Measurements from ENCODE around the gene ST6GAL1.

ST6GAL1 gene

DNA sequence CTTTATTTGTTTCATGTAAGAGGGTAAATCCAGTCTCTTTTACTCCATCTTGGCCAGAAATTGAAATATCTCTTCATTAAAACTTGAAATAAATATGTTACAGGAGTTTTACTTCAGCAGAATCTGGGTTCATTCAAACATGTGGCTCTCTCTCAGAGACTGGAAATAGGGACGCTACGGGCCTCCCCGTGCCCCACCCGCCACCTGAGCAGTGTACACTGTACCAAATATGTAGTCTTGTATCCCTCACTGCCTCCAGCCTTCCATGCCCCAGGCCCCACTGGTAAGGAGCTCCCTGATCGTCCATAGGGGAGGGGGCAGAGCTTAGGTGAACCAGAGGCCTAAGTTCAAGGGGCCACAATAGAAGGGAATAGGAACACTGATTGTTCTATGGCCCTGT, 172.9 kb downstream of the ST6GAL1 start:
- H3K4me1 ChIP-seq (ENCODE audit: control insufficient read depth in 1 of 2, insufficient read depth in 2 of 2, low read length in 2 of 2), result peaks cover 0 to 4% of the 10 kb centered on the region in 2 experiments
- no peaks in the 10 kb centered on the region for H3K36me3 ChIP-seq (ENCODE audit: control insufficient read depth in 1 of 2, insufficient read depth in 2 of 2, low read length in 2 of 2)
- H3K9ac ChIP-seq (ENCODE audit: low read length), result no peak overlapping the region
- H3K4me3 ChIP-seq (ENCODE audit: low read depth, low read length), result no peak overlapping the region
- no peak overlapping the region for H2BK12ac ChIP-seq (ENCODE audit: low read length)
- H4K12ac ChIP-seq (ENCODE audit: low read depth, low read length), result no peak overlapping the region
- no peak overlapping the region for H4K8ac ChIP-seq (ENCODE audit: low read depth, low read length)
- no peak overlapping the region for H4K91ac ChIP-seq (ENCODE audit: low read depth, low read length)
- H3K27ac ChIP-seq (ENCODE audit: low read depth, low read length), result no peak overlapping the region
- no peaks in the 10 kb centered on the region for H3K79me1 ChIP-seq (ENCODE audit: low read length)
- no peak overlapping the region for H3K4me2 ChIP-seq (ENCODE audit: low read length)
- H3K14ac ChIP-seq (ENCODE audit: low read length), result no peak overlapping the region
- H3K18ac ChIP-seq (ENCODE audit: low read length), result no peak overlapping the region
- DNase-seq, result no peak
- no peak overlapping the region for H2AFZ ChIP-seq (ENCODE audit: insufficient read depth, low read length, poor library complexity)
- H2BK120ac ChIP-seq (ENCODE audit: insufficient read depth, low read length, poor library complexity), result no peak overlapping the region
- no peaks in the 10 kb centered on the region for H3K27me3 ChIP-seq (ENCODE audit: insufficient read depth, low read length)
- no CpG with 5 or more reads among the region's 5 CpGs for WGBS (ENCODE audit: extremely low coverage, insufficient coverage, insufficient read length)
- no peak overlapping the region for H2BK5ac ChIP-seq (ENCODE audit: low read depth, low read length, poor library complexity)
- no peak overlapping the region for H2AK5ac ChIP-seq (ENCODE audit: low read length)
- H3K4ac ChIP-seq (ENCODE audit: low read depth, low read length), result no peak overlapping the region
- H3K79me2 ChIP-seq (ENCODE audit: control insufficient read depth, insufficient read depth, low read length, poor library complexity), result no peaks in the 10 kb centered on the region
- H3K23ac ChIP-seq (ENCODE audit: low read length), result no peak overlapping the region
- H3K9me3 ChIP-seq (ENCODE audit: insufficient read depth, low read depth, low read length), result no peaks in the 10 kb centered on the region

DNA sequence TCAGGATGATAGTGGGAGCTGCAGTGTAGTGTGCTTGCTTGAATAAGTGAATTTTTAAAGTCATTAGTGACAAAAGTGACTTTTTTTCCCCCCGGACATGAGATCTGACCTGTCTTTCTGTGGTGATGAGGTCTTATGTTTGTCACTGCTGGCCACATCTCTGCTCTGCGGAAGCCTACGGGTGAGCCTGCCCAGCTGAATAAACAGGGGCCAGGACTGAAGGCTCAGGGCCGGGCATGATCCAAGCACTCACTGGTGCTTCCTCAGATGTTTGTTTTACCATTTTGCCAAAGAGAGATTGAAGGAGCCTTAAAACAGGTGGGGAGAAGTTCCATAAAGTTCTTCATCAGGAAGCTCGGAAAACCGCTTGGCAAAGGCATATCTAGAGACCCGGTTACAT, 174.0 kb downstream of the ST6GAL1 start:
- Histone ChIP-seq H3K36me3 (ENCODE audit: control insufficient read depth in 1 of 2, insufficient read depth in 2 of 2, low read length in 2 of 2) (no peaks in the 10 kb centered on the region), H2AFZ (ENCODE audit: insufficient read depth, low read length, poor library complexity) (no peak overlapping the region), H4K91ac (ENCODE audit: low read depth, low read length) (no peak overlapping the region), H3K14ac (ENCODE audit: low read length) (no peak overlapping the region), H2BK120ac (ENCODE audit: insufficient read depth, low read length, poor library complexity) (no peak overlapping the region), H3K9ac (ENCODE audit: low read length) (no peak overlapping the region), H4K12ac (ENCODE audit: low read depth, low read length) (no peak overlapping the region), H3K4me3 (ENCODE audit: low read depth, low read length) (no peak overlapping the region), H2BK5ac (ENCODE audit: low read depth, low read length, poor library complexity) (no peak overlapping the region), H3K79me2 (ENCODE audit: control insufficient read depth, insufficient read depth, low read length, poor library complexity) (no peaks in the 10 kb centered on the region), H3K4me2 (ENCODE audit: low read length) (no peak overlapping the region), H3K27ac (ENCODE audit: low read depth, low read length) (no peak overlapping the region), H3K79me1 (ENCODE audit: low read length) (no peaks in the 10 kb centered on the region), H3K27me3 (ENCODE audit: insufficient read depth, low read length) (no peaks in the 10 kb centered on the region), H2BK12ac (ENCODE audit: low read length) (no peak overlapping the region), H3K9me3 (ENCODE audit: insufficient read depth, low read depth, low read length) (no peaks in the 10 kb centered on the region), H3K18ac (ENCODE audit: low read length) (no peak overlapping the region), H2AK5ac (ENCODE audit: low read length) (no peak overlapping the region), H4K8ac (ENCODE audit: low read depth, low read length) (no peak overlapping the region), H3K23ac (ENCODE audit: low read length) (no peak overlapping the region), H3K4ac (ENCODE audit: low read depth, low read length) (no peak overlapping the region), H3K4me1 (ENCODE audit: control insufficient read depth in 1 of 2, insufficient read depth in 2 of 2, low read length in 2 of 2) (peaks cover 0 to 4% of the 10 kb centered on the region in 2 experiments)
- no CpG with 5 or more reads among the region's 7 CpGs for WGBS (ENCODE audit: extremely low coverage, insufficient coverage, insufficient read length)
- DNase-seq, result no peak

DNA sequence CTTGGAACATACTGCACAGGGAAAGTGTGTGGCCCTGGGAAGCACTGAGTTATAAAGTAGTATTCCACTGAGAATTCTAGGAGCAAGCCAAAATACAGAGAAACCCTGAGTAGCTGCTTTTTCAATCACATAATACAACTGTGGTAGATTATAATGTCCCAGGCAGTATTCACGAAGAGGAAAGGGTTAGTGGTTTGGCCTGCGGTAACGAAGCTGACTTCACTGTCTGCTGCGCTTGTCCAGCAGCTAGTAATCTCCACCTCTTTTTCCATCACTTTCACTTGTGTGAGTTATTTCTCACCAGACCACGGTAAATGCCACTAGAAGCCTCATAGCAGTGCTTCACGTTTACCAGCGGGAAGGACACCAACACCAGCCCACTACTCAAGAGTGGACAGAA, 174.6 kb downstream of the ST6GAL1 start:
- H3K9me3 ChIP-seq (ENCODE audit: insufficient read depth, low read depth, low read length), result no peaks in the 10 kb centered on the region
- H3K36me3 ChIP-seq (ENCODE audit: control insufficient read depth in 1 of 2, insufficient read depth in 2 of 2, low read length in 2 of 2), result no peaks in the 10 kb centered on the region
- no peak overlapping the region for H2BK120ac ChIP-seq (ENCODE audit: insufficient read depth, low read length, poor library complexity)
- H3K4me1 ChIP-seq (ENCODE audit: control insufficient read depth in 1 of 2, insufficient read depth in 2 of 2, low read length in 2 of 2), result peaks cover 0 to 4% of the 10 kb centered on the region in 2 experiments
- DNase-seq, result no peak
- no peak overlapping the region for H3K4me3 ChIP-seq (ENCODE audit: low read depth, low read length)
- no peak overlapping the region for H4K8ac ChIP-seq (ENCODE audit: low read depth, low read length)
- no peak overlapping the region for H3K18ac ChIP-seq (ENCODE audit: low read length)
- WGBS (ENCODE audit: extremely low coverage, insufficient coverage, insufficient read length), result no CpG with 5 or more reads among the region's 7 CpGs
- no peak overlapping the region for H2BK5ac ChIP-seq (ENCODE audit: low read depth, low read length, poor library complexity)
- no peak overlapping the region for H2BK12ac ChIP-seq (ENCODE audit: low read length)
- no peaks in the 10 kb centered on the region for H3K79me1 ChIP-seq (ENCODE audit: low read length)
- H3K23ac ChIP-seq (ENCODE audit: low read length), result no peak overlapping the region
- H3K27me3 ChIP-seq (ENCODE audit: insufficient read depth, low read length), result no peaks in the 10 kb centered on the region
- H4K12ac ChIP-seq (ENCODE audit: low read depth, low read length), result no peak overlapping the region
- H4K91ac ChIP-seq (ENCODE audit: low read depth, low read length), result no peak overlapping the region
- H3K4me2 ChIP-seq (ENCODE audit: low read length), result no peak overlapping the region
- H3K14ac ChIP-seq (ENCODE audit: low read length), result no peak overlapping the region
- H3K9ac ChIP-seq (ENCODE audit: low read length), result no peak overlapping the region
- no peak overlapping the region for H3K4ac ChIP-seq (ENCODE audit: low read depth, low read length)
- no peak overlapping the region for H3K27ac ChIP-seq (ENCODE audit: low read depth, low read length)
- no peak overlapping the region for H2AFZ ChIP-seq (ENCODE audit: insufficient read depth, low read length, poor library complexity)
- H3K79me2 ChIP-seq (ENCODE audit: control insufficient read depth, insufficient read depth, low read length, poor library complexity), result no peaks in the 10 kb centered on the region
- H2AK5ac ChIP-seq (ENCODE audit: low read length), result no peak overlapping the region

DNA sequence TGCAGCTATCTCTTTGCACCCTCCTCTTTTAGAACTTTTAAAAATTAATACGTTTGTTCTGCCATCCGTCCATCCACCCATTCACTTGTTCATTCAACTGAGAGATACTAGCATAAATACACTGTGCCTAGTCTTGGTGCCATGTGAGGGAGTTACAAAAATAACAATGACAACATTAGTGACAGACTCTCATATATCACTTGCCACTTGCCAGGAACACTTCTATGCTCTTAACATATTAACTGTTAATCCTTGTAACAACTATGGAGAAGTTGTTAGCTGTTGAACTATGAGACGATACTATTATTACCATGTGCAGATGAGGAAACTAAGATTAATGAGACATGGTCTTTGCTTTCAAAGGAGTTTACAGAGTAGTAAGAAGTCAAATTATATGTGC, 175.4 kb downstream of the ST6GAL1 start:
- H3K4ac ChIP-seq (ENCODE audit: low read depth, low read length), result no peak overlapping the region
- no peak overlapping the region for H3K23ac ChIP-seq (ENCODE audit: low read length)
- WGBS (ENCODE audit: extremely low coverage, insufficient coverage, insufficient read length), result no CpG with 5 or more reads among the region's 3 CpGs

More for the DNA sequence above, 175.4 kb downstream of the ST6GAL1 start:
- no peaks in the 10 kb centered on the region for H3K9me3 ChIP-seq (ENCODE audit: insufficient read depth, low read depth, low read length)
- no peak for DNase-seq
- H3K27ac ChIP-seq (ENCODE audit: low read depth, low read length), result no peak overlapping the region
- H3K14ac ChIP-seq (ENCODE audit: low read length), result no peak overlapping the region
- no peak overlapping the region for H2BK12ac ChIP-seq (ENCODE audit: low read length)
- H3K4me3 ChIP-seq (ENCODE audit: low read depth, low read length), result no peak overlapping the region
- H3K79me1 ChIP-seq (ENCODE audit: low read length), result no peaks in the 10 kb centered on the region
- H2AK5ac ChIP-seq (ENCODE audit: low read length), result no peak overlapping the region
- no peak overlapping the region for H3K18ac ChIP-seq (ENCODE audit: low read length)
- no peak overlapping the region for H4K12ac ChIP-seq (ENCODE audit: low read depth, low read length)
- no peak overlapping the region for H4K91ac ChIP-seq (ENCODE audit: low read depth, low read length)
- no peak overlapping the region for H2AFZ ChIP-seq (ENCODE audit: insufficient read depth, low read length, poor library complexity)
- H2BK5ac ChIP-seq (ENCODE audit: low read depth, low read length, poor library complexity), result no peak overlapping the region
- no peak overlapping the region for H3K4me2 ChIP-seq (ENCODE audit: low read length)
- no peak overlapping the region for H4K8ac ChIP-seq (ENCODE audit: low read depth, low read length)
- no peaks in the 10 kb centered on the region for H3K79me2 ChIP-seq (ENCODE audit: control insufficient read depth, insufficient read depth, low read length, poor library complexity)
- no peak overlapping the region for H3K9ac ChIP-seq (ENCODE audit: low read length)
- H3K36me3 ChIP-seq (ENCODE audit: control insufficient read depth in 1 of 2, insufficient read depth in 2 of 2, low read length in 2 of 2), result no peaks in the 10 kb centered on the region
- peaks cover 0 to 4% of the 10 kb centered on the region in 2 experiments for H3K4me1 ChIP-seq (ENCODE audit: control insufficient read depth in 1 of 2, insufficient read depth in 2 of 2, low read length in 2 of 2)
- H3K27me3 ChIP-seq (ENCODE audit: insufficient read depth, low read length), result no peaks in the 10 kb centered on the region
- no peak overlapping the region for H2BK120ac ChIP-seq (ENCODE audit: insufficient read depth, low read length, poor library complexity)
